HUES6 (cell line): ENCODE results near the gene GIPC1.
"Not testable (repeated sequence)": the region's sequence is repeated elsewhere in the genome, so short reads cannot be mapped to it uniquely, and the experiment has no call there.

ENCODE experiments used
- H3K27ac ChIP-seq: 2 replicates; pipeline ENCODE4 v1.7.0; 2013; ENCODE audit warnings: low read depth, mild to moderate bottlenecking, low read length, inconsistent platforms
- H3K27me3 ChIP-seq: 2 replicates; pipeline ENCODE4 v1.6.1; 2013; ENCODE audit warnings: low read length; ENCODE audit not compliant: control insufficient read depth, insufficient read depth
- H3K36me3 ChIP-seq: 2 replicates; pipeline ENCODE4 v1.6.1; 2013; ENCODE audit warnings: low read length; ENCODE audit not compliant: control insufficient read depth, insufficient read depth
- H3K4me1 ChIP-seq: 2 replicates; pipeline ENCODE4 v1.6.1; 2013; ENCODE audit warnings: low read length; ENCODE audit not compliant: control insufficient read depth, insufficient read depth
- H3K4me3 ChIP-seq: 2 replicates; pipeline ENCODE4 v1.5.1; 2013; ENCODE audit warnings: low read depth, low read length
- H3K9ac ChIP-seq: one replicate; pipeline ENCODE4 v1.6.1; 2013; ENCODE audit warnings: mild to moderate bottlenecking, low read length
- H3K9me3 ChIP-seq: 2 replicates; pipeline ENCODE4 v1.6.1; 2013; ENCODE audit warnings: low read depth, low read length; ENCODE audit not compliant: control insufficient read depth, insufficient read depth

The GIPC1 gene, protein sequence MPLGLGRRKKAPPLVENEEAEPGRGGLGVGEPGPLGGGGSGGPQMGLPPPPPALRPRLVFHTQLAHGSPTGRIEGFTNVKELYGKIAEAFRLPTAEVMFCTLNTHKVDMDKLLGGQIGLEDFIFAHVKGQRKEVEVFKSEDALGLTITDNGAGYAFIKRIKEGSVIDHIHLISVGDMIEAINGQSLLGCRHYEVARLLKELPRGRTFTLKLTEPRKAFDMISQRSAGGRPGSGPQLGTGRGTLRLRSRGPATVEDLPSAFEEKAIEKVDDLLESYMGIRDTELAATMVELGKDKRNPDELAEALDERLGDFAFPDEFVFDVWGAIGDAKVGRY

DNA sequence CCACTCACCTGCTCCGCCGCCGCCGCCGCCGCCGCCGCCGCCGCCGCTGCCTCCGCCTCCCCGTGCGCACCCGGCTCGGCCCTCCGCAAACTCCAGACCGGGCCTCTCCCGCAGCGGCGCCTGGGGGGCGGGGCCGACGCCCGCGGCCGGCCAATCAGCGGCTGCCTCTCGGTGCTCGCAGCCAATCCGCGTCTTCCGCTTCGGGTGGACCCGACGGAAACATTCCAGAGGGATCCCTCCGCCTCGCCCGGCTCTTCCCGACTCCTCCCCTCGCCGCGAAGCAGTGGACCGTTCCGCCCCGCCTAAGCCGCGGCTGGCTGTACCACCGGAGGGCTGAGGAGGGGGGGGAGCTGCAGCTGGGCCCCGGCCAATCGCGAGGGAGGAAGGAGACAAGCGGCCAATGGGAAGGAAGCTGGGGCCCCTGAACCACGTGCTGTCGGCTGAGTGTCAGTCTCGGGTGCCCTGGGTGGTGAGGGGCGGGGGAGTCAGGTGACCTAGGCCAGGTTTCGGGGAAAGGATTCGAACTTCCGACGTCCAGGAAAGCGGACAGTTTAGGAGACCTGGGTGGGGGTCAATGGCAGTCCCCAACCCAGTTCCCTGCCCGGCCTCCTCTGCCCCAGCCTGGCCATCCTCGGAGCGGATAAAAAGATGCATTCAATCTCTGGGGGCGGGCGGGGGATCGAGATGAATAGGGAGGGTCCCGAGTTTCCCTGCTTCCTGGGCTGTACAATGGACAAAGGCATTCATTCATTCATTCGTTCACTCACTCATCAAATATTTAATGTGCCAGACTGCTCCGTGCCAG is at the start of gene GIPC1:
GIPC1 (minus strand) TSS at position 99 of the 805 bp plus-strand sequence. CDS start 13,151 bp downstream, outside the sequence.
- H3K27me3 ChIP-seq = no peaks in the 10 kb centered on the region
- H3K4me3 ChIP-seq = peak within 1 kb of the TSS; percentile 74
- peaks cover 10% of the 10 kb centered on the region for H3K36me3 ChIP-seq
- H3K4me1 ChIP-seq = peaks cover 12% of the 10 kb centered on the region
- no peak within 1 kb of the TSS for H3K27ac ChIP-seq
- H3K9me3 ChIP-seq = no peaks in the 10 kb centered on the region
- H3K9ac ChIP-seq = peak within 1 kb of the TSS; percentile 44

DNA sequence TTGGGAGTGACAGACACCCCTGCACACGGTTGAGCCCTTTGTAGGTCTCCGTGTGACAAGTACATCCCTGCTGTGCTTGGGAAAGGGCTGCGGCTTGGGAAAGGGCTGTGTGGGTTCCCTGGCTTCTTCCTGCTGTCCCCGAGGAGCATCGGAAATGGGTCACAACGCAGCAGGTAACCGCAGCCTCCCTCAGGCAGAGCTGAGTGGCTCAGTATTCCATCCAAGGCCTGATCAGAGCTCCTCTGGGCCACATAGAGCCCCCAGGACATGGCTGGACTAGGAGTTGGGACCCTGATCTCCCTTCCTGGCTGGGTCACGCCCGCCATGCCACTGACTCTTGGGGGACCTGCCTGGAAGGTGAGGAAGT is 49.8 kb upstream of the GIPC1 start:
- H3K9ac ChIP-seq = no peak overlapping the region
- H3K27me3 ChIP-seq = no peaks in the 10 kb centered on the region
- no peaks in the 10 kb centered on the region for H3K9me3 ChIP-seq
- H3K36me3 ChIP-seq = peaks cover 4% of the 10 kb centered on the region; the same call in 1 of the 2 replicates
- no peak overlapping the region for H3K27ac ChIP-seq
- H3K4me1 ChIP-seq = peaks cover 9% of the 10 kb centered on the region; the same call in 1 of the 2 replicates
- no peak overlapping the region for H3K4me3 ChIP-seq

DNA sequence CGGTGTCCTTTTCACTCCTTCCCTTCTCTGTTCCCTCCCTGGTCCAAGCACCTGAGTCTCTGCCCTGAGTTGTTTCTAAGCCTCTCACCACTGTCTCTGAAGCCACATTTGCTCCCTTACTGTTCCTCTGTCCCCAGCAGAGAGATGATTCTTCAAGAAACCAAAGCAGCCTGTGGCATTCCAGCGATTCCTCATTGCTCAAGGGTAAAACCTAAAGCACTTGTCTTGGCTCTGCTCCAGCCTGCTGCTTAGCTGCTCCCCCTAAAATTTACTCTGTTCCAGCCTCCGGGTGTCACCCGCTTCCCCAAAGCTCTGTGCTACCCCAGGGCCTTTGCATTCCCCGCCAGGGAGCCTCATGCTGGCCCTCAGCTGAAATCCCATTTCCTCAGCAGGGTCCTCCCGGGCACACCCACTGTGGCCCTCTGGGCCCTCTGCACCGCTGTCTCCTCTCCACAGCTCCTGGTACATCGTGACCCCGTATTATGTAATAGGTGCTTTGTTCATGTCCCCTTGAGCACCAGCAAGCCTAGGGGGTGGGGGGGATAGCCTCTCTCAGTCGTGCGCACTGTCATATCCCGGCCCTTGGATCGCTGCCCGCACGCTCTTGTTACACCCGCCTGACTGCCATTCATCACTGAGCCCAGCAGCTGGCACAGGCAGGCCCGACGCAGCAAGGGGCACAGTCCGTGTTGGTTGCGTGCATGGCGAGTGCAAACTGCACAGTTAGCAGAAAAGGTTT is 49.2 kb upstream of the GIPC1 start:
- Histone ChIP-seq H3K9ac (no peak overlapping the region), H3K4me3 (no peak overlapping the region), H3K4me1 (peaks cover 5% of the 10 kb centered on the region; the same call in 1 of the 2 replicates), H3K27ac (no peak overlapping the region), H3K36me3 (peaks cover 4% of the 10 kb centered on the region; the same call in 1 of the 2 replicates), H3K9me3 (no peaks in the 10 kb centered on the region), H3K27me3 (no peaks in the 10 kb centered on the region)

DNA sequence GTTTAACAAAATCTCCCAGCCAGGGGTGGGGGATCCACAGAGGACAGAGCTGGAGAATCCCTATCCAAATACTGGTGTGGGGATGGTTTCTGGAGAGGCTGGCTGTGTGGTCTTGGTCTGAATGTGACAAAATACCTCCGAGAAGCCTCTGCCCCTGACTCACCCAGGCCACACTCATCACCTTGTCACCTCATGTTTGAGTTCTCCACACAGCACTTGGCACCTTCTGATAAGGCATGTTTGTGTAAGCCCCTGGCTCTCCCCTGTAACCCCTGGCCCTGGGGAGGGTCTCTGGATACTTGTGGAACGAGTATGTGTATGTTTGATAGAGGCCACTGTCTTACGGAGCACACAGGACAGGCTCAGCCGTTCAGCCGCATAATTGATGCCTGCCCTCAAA is 48.1 kb upstream of the GIPC1 start:
- peaks cover 5% of the 10 kb centered on the region; the same call in 1 of the 2 replicates for H3K4me1 ChIP-seq
- H3K4me3 ChIP-seq = no peak overlapping the region
- H3K9ac ChIP-seq = no peak overlapping the region
- H3K36me3 ChIP-seq = peaks cover 4% of the 10 kb centered on the region; the same call in 1 of the 2 replicates
- H3K9me3 ChIP-seq = no peaks in the 10 kb centered on the region
- no peak overlapping the region for H3K27ac ChIP-seq
- no peaks in the 10 kb centered on the region for H3K27me3 ChIP-seq

DNA sequence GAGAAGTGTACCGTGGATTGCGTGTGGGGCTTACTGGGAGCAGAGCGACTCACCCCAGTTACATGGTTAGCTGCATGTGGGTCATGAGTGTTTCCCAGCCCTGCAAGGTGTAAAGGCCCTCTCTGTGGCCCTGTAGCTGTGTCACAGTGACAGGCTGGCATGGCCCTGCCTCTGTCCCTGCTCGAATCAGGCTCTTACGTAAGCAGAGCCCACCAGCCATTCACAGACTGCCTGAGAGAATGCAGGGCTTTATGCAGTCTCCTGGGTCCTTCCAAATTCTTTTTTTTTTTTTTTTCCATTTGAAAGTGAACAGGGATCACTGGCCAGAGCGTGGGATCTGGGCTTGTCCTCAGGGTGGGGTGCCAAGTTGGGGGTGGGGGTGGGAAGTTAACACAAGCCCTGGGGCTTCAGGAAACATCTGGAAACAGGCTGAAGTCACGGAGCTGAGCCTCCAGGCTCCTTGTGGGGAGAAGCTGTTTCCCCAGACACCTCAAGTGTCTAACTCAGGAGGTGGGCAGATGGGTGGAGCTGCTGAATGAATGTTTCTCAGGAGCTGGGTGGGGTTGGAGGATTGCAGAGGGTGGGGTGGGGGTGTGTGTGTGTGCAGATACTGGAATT is 46.9 kb upstream of the GIPC1 start:
- no peak overlapping the region for H3K4me3 ChIP-seq
- no peaks in the 10 kb centered on the region for H3K9me3 ChIP-seq
- H3K27ac ChIP-seq = no peak overlapping the region
- H3K36me3 ChIP-seq = no peaks in the 10 kb centered on the region
- H3K27me3 ChIP-seq = no peaks in the 10 kb centered on the region
- no peak overlapping the region for H3K9ac ChIP-seq
- peaks cover 5% of the 10 kb centered on the region; the same call in 1 of the 2 replicates for H3K4me1 ChIP-seq

DNA sequence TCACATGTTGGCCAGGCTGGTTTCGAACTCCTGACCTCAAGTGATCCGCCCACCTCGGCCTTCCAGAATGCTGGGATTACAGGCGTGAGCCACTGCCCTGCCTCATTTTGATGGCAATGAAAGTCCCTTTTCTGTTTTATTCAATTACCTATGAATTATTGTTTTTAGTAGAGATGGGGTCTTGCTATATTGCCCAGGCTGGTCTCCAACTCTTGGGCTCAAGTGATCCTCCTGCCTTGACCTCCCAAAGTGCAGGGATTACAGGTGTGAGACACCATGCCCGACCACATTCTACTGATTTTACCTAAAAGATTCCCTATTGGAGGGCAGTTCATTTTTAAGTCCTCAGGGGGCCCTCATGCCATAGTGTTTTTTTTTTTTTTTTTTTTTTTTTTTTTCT is 46.1 kb upstream of the GIPC1 start:
- H3K9ac ChIP-seq = not testable (repeated sequence)

DNA sequence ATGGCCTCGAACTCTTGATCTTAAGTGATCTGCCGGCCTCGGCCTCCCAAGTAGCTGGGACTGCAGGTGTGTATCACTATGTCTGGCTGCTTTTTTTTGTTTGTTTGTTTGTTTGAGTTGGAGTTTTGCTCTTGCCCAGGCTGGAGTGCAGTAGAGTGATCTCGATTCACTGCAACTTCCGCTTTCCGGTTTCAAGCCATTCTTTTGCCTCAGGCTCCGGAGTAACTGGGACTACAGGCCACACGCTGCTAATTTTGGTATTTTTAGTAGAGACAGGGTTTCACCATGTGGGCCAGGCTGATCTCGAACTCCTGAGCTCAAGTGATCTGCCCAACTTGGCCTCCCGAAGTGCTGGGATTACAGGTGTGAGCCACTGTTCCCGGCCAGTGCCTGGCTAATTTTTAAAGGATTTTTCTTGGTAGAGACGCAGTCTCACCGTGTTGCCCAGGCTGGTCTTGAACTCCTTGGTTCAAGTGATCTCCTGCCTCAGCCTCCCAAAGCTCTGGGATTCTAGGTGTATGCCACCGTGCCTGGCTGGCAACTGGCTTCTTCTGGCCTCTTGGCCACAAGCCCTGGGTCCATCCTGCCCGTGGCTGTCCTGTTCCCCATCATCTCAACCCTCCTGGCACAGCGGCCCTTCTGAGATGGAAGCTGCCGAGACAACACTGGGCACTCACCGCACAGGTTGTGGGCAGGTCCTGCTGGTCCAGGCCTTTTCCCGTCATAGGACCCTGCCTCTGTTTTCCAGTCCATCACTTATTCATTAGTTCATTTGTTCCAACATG is 45.0 kb upstream of the GIPC1 start:
- Histone ChIP-seq H3K27ac (no peak overlapping the region), H3K9me3 (no peaks in the 10 kb centered on the region), H3K4me1 (peaks cover 13% of the 10 kb centered on the region; the same call in 1 of the 2 replicates), H3K4me3 (no peak overlapping the region), H3K27me3 (no peaks in the 10 kb centered on the region), H3K9ac (no peak overlapping the region), H3K36me3 (no peaks in the 10 kb centered on the region)

More for the DNA sequence above, 46.1 kb upstream of the GIPC1 start:
- H3K36me3 ChIP-seq, H3K4me1 ChIP-seq, H3K27me3 ChIP-seq, H3K9me3 ChIP-seq, H3K27ac ChIP-seq, H3K4me3 ChIP-seq: not testable (repeated sequence)

DNA sequence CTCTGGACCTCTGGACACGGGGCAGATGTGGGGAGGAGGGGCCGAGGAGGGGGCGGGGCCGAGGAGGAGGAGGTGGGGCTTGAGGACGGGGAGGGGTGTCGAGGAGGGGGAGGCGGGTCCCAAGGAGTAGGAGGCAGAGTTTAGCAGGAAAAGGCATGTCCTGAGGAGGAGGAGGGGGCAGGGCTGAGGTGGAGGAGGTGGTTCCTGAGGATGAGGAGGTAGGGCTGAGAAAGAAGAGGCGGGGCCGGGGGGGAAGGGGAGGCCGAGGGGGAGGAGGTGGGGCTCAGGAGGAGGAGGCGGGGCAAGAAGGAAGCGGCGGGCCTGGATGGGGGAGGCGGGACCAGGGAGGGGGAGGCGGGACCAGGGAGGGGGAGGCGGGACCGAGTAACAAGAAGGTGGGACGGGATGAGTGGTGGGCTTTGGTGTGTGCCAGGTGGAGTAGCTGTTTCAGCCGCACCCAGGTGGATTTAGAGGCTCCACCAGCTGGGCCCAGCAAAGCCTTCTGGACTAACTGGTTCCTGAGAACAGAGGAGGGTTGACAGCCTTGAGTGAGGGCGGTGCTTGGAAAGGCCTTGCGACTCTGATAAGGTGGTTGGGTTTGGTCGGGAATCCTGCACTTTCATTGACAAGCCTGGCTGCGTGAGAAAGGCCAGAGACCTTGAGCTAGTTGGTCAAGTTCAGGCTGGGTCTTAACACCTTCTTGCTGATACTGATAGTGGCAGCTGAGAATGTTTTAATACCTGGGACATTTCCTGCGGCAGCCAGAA is 41.2 kb upstream of the GIPC1 start:
- Histone ChIP-seq H3K27me3 (no peaks in the 10 kb centered on the region), H3K4me3 (peak overlapping the region; percentile 51), H3K9me3 (no peaks in the 10 kb centered on the region), H3K27ac (no peak overlapping the region), H3K4me1 (peaks cover 8% of the 10 kb centered on the region; the same call in 1 of the 2 replicates), H3K9ac (no peak overlapping the region), H3K36me3 (peaks cover 6% of the 10 kb centered on the region)

DNA sequence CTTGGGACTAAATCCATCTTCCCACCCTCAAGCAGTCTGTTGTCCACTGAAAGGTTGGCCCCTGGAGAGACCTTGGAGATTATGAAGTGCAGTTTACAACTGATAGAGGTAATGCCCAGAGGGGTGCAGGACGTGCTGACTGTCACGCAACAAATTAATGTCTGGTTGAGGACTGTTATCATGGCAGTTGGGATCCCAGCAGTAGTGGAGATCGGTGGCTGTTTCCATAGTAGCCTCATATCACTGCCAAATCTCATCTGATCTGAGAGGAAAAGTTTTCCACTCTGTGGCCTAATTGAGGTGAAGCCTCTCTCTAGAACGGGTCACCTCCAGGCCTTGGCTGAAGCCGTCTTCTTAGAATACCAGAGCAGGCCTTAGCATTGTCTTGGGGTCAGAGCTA is 37.5 kb upstream of the GIPC1 start:
- Histone ChIP-seq H3K36me3 (peaks cover 8% of the 10 kb centered on the region), H3K4me3 (no peak overlapping the region), H3K27ac (no peak overlapping the region), H3K27me3 (no peaks in the 10 kb centered on the region), H3K9ac (no peak overlapping the region), H3K4me1 (peaks cover 8% of the 10 kb centered on the region; the same call in 1 of the 2 replicates), H3K9me3 (no peaks in the 10 kb centered on the region)
